GM21360 (cell line): ENCODE measurements around the gene IRF1.
"Not testable (repeated sequence)": the region's sequence is repeated elsewhere in the genome, so short reads cannot be mapped to it uniquely, and the experiment has no call there.

Source experiments
- ATAC-seq: cut with Tn5 transposase; IDR thresholded peaks from one replicate; pipeline ENCODE4 v1.9.1; 2021; ENCODE audit warnings: mild to moderate bottlenecking, moderate library complexity; ENCODE audit not compliant: unreplicated experiment

IRF1 gene, protein sequence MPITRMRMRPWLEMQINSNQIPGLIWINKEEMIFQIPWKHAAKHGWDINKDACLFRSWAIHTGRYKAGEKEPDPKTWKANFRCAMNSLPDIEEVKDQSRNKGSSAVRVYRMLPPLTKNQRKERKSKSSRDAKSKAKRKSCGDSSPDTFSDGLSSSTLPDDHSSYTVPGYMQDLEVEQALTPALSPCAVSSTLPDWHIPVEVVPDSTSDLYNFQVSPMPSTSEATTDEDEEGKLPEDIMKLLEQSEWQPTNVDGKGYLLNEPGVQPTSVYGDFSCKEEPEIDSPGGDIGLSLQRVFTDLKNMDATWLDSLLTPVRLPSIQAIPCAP

DNA sequence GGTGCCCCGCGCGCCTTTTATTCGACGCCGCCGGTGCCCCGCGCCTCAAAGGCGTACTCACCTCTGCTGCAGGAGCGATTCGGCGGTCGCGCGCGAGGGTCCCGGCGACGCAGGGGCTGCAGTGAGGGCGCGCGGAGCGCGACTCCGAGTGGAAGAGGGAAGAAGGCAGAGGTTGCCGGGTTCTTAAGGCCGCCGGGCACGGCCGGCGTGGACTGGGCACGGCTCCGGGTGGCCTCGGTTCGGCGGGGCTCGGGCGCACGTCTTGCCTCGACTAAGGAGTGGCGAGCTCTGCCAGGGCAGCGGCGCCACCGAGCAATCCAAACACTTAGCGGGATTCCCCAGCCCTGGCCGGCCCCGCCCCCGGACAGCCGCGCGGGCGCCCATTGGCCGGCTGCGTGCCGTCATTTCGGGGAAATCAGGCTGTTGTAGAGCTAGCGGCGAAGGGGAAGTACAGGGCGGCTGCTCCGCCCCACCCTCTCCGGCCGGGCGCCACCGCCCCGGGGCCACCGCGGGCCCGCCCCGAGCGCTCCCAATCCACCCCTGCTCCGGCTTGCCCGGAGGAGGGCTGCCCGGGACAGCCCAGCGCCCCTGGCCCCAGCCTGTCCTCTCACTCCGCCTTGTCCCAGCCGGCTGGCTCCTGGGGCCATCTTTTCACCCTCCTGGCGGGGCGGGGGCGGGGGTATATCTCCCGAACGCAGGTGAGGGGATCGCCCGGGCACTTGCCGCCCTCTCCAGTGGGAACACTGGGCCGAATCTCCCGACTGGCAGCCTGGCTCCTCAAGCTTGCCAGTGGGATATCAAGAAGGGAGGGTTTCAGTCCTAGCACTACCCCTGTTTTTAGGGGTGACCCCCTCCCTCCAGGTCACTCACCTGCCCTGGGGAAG lies at the start of gene IRF1:
IRF1 (minus strand) TSS at position 290 of the 884 bp plus-strand sequence. CDS start 1,295 bp downstream, outside the sequence.
- ATAC-seq = peak; percentile 76

DNA sequence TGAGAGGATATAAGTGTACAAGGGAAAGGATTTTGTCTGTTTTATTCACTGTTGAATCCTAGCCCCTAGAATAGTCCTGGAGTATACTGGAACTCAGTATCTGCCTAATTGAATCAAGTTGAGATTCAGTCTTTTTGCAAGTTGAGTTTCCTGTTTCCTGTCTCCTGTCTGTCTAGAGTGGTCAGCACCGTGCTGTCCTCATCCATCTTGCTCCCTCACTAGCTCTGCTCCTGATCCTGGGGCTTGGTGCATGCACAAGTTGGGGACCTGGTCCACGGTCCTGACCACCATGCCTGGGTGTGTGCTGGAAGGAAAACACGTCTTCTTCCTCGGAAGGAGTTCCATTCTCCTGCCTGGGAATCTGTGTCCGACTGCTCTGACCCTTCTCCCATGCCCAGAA lies 49.6 kb upstream of the IRF1 start:
- no peak for ATAC-seq

DNA sequence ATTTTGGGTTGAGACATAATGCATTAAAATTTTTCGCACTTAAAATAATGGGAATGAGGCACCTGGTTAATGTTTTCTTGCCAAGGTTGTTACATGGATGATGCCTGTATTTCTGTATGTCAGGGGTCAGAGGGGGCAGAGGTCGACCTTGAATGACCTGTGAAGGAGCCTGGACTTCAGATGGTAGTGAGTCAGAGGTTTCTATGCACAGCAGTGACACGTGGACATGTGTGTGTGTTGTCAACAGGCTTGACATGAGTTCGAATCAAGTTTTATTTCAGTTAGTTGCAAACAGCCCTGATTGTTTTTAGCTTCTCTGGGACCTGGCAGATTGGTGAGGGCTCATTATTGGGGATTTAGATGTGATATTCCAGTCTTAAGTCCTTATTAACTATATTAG lies 49.1 kb upstream of the IRF1 start:
- ATAC-seq = no peak

DNA sequence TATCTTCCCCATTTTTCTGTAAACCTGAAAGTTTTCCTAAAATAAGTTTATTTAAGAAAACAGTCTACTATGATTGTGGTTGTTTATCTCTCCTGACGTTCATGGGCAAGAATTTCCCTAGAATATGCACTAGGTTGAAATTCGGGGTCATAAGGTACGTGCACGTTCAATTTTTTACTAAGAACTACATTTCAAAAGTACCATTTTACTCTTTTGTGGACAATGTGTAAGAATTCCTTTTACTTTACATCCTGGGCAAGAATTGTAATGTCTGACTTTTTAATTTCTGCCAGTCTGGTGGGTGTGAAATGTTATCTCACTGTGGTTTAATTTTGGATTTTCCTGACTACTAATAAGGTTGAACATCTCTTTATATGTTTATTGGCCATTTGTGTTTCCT lies 40.4 kb upstream of the IRF1 start:
- no peak for ATAC-seq

DNA sequence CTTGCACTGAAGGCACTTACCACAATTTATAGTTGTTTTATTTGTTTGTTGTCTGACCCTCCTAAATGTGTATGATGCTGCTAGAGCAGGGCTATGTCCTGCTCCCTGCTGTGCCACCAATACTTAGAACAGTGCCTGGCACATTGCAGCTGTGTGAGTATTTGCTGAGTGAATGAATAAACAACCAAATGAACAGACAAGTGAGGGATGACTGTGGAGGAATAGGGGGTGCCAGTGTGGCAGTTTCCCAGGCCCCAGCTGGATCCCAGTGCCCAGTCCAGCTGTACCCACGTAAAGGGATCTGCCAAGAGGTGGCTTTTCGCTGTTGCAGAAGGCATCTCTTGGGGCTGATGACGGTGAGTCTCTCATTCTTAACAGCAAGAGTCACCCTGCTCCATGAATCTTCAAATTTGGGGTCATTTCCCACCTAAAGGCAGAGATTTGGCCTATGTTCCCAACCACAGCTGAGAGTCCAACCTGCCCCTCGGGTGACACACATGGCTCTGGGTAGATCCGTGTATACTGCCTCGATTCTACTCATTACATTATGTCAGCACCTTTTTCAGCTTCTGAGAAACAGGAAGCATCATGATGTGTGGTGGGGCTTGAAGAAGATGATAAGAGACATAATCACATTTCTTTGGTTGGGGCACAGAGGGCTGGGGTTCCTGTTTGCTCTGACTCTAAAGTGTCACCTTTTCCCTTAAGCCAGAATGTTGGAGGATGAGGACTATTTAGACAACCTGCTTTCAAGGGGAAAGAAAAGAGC lies 38.5 kb upstream of the IRF1 start:
- ATAC-seq = no peak

DNA sequence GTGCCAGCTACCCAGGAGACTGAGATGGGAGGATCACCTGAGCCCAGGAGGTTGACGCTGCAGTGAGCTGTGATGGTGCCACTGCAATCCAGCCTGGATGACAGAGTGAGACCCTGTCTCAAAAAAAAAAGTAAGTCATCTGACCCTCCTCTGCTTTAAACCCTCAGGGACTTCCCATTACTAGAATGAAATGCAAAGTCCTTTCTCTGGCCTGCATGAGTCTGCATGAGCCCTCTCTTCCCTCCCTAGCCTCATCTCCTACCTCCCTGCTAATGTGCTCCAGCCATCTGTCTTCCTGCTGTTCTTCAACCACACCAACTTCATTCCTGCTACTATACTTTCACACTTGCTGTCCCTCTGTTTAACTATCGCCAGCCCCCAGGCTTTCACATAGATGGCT lies 37.4 kb upstream of the IRF1 start:
- no peak for ATAC-seq

DNA sequence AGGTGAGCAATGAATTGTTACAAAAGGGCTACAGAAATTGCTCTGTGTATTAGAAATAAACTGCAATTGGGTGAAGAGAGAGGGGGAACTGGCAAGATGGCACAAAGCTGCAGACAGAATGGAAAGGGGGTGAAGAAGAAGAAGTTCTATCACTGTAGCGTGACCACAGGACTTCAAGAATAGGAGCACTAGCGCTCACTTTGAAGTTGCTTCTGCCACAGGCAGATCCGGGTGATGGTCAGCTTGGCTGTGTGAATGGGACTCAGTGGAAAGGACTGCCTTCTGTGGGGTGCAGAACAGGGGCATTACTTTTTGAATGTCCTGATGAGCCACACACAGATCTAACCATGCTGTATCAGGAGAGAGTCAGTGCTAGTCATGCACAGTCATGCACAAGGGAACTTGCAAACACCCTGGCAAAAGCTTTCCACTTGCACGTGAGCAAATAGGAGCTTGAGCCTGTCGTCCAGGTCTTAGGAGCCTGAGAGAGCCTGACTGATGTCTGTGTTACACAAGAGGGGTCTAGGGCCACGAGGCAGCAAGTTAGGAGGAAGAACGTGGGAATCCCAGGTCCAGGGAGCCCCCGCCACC lies 36.5 kb upstream of the IRF1 start:
- no peak for ATAC-seq

DNA sequence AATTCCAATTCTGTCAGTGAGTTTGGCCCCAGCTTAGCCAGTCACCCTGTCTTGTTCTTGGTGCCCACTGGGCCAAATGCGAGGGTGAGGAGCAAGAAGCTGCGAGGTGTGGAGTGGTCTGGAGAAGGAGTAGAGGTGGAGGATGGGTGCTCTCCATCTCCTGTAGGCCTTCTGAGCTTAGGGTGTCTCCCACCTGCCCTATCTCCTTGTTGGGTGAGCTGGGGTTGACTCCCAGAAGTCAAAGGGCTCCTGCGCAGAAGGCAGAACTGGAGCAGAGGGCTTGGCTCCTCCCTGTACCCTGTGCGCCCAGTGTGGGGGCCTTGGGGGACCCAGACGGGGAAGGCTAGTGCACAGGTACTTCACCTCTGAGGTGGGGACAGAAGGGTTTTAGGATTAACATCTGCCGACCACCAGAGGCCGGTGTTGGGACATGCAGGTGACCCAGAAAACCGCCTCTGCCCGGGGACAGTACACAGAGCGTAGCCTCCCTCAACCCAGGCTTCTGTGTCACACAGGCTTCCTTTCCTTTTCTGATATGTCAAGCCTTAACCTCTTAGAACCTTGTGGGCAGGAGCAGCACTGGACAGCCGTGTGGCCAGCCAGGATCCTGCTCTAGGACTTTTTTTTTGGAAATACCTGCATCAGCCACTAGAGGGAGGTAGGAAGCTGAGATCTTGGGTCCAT lies 35.9 kb upstream of the IRF1 start:
- peak; percentile 44 for ATAC-seq

DNA sequence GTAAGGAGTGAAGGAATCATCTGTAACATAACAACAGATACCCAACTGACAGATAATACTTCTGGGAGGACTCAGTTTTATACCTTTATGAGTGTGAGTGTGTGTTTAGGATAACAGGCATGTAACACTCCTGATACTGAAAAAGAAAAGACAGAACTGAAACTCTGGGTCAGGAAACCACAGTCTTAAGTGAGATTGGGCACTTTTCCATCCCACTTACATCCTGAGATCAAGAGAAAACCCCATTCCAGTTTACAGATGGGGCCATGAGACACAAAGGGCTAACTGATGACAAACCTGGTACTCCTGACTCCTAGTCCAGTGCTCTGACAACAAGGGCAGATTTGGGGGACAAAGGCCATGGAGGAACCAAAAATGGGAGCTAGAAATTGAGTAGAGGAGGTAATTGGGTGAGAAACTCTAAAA lies 34.7 kb upstream of the IRF1 start:
- peak; percentile 64 for ATAC-seq

DNA sequence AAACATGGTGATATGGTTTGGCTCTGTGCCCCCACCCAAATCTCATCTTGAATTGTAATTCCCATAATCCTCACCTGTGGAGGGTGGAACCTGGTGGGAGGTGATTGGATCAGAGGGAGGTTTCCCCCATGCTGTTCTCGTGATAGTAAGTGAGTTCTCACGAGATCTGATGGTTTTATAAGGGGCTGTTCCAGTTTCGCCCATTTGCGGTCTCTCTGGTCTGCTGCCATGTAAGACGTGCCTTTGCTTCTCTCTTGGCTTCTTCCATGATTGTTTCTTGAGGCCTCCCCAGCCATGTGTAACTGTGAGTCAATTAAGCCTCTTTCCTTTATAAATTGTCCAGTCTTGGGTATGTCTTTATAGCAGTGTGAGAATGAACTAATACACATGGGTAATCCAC lies 34.3 kb upstream of the IRF1 start:
- ATAC-seq = not testable (repeated sequence)

DNA sequence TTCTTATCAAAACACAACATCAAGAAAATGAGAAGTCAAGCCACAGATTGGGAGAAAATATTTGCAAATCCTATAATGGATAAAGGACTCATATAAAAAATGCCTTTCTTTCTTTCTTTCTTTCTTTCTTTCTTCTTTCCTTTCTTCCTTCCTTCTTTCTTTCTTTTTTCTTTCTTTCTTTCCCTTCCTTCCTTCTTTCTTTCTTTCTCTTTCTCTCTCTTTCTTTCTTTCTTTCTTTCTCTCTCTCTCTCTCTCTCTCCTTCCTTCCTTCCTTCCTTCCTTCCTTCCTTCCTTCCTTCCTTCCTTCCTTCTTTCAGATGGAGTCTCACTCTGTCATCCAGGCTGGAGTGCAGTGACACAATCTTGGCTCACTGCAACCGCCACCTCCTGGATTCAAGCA lies 31.5 kb upstream of the IRF1 start:
- ATAC-seq = not testable (repeated sequence)

DNA sequence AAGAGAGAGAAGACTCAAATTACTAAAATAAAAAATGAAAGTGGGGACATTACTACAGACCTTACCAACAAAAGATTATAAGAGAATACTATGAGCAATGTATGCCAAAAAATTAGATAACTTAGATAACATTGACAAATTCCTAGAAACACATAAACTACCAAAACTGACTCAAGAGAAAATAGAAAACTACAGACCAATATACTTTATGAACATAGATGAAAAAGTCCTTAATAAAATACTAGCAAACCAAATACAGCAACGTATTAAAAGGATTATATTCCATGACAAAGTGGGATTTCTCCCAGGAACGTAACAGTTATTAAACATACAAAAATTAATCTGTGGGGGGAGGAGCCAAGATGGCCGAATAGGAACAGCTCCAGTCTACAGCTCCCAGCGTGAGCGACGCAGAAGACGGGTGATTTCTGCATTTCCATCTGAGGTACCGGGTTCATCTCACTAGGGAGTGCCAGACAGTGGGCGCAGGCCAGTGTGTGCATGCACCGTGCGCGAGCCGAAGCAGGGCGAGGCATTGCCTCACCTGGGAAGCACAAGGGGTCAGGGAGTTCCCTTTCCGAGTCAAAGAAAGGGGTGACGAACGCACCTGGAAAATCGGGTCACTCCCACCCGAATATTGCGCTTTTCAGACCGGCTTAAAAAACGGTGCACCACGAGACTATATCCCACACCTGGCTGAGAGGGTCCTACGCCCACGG lies 23.2 kb upstream of the IRF1 start:
- not testable (repeated sequence) for ATAC-seq

DNA sequence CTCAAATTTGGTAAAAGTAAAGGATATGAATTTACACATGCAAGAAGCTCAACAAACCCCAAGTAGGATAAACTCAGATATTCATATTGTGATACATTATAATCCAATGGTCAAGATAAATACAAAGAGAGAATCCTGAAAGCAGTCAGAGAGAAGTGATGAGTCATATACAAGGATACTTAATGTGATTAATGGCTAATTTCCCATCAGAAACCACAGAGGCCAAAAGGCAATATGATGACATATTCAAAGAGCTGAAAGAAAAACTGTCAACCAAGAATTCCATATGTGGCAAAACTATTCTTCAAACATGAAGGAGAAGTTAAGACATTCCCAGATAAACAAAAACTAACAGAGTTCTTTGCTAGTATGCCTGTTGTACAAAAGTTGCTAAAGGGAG lies 19.5 kb upstream of the IRF1 start:
- no peak for ATAC-seq

DNA sequence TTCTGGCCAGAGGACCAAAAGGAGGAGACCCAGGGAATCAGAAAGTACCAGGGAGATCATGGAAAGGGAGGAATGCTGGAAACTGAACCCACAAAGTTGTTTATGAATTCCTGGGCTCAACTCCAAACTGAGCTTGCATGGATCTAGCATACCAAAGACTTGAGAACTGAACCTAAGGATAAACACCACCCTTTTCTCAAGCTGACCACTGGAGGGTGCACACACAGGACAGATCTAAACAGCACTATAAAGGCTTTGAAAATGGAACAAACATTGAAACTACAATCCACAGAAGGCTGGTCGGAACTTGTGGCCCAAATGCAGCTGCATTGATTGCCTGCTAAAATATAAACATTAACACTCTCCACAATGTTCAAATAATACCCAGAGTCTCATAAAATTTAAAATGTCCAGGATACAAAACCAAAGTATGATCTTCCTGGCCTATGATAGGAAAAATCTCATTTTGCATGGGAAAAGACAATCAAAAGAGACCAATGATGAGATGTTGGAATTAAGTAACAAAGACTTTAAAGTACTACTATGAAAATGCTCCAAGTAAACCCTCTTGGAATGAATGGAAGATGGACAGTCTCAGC lies 15.6 kb upstream of the IRF1 start:
- ATAC-seq = peak; percentile 65

DNA sequence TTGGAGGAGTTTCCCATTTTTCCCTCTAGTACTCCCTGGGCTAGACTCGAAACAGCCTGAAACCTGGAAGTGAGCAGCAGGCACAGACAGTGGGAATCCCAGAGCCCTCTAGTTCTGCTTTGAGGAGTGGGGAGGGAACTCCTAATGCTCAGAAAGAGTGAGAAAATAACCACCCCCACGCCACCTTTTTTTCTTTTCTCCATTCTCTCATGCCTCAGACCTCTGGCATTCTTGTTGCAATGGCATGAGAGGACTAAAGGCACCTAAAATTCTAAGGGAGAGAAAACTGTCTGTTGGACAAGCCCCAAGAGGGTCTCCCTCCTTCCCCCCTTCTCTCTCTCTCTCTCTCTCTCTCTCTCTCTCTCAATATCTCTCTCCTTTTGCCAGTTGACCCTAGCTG lies 15.1 kb upstream of the IRF1 start:
- ATAC-seq = no peak

DNA sequence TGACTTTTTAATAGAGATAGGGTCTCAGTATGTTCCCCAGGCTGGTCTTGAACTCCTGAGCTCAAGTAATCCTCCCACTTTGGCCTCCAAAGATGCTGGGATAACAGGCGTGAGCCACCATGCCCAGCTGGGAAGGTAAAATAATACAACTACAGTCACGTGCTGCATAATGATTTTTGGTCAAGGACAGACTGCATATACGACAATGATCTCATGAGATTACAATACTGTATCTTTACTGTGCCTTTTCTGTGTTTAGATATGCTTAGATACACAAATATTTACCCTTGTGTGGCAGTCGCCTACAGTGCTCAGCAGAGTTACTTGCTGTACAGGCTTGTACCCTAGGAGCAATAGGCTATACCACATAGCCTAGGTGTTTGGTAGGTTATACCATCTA lies 14.2 kb upstream of the IRF1 start:
- ATAC-seq = no peak

DNA sequence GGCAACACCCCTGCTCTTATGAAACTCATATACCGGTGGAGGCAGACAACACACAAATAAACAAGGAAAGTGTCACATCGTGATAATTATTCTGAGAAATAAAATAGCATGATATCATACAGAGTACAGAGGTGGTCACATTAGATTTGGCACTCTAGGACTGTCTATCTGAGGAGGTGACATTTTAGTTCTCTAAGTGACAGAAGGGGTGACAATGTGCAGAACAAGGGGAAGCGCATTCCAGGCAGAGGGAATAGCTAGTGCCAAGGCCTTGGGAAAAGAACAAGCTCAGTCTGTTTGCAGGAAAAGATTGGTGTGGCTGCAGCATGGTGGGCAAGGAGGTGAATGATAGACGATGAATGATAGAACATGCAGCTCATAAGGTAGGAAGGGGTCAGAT lies 12.7 kb upstream of the IRF1 start:
- no peak for ATAC-seq

DNA sequence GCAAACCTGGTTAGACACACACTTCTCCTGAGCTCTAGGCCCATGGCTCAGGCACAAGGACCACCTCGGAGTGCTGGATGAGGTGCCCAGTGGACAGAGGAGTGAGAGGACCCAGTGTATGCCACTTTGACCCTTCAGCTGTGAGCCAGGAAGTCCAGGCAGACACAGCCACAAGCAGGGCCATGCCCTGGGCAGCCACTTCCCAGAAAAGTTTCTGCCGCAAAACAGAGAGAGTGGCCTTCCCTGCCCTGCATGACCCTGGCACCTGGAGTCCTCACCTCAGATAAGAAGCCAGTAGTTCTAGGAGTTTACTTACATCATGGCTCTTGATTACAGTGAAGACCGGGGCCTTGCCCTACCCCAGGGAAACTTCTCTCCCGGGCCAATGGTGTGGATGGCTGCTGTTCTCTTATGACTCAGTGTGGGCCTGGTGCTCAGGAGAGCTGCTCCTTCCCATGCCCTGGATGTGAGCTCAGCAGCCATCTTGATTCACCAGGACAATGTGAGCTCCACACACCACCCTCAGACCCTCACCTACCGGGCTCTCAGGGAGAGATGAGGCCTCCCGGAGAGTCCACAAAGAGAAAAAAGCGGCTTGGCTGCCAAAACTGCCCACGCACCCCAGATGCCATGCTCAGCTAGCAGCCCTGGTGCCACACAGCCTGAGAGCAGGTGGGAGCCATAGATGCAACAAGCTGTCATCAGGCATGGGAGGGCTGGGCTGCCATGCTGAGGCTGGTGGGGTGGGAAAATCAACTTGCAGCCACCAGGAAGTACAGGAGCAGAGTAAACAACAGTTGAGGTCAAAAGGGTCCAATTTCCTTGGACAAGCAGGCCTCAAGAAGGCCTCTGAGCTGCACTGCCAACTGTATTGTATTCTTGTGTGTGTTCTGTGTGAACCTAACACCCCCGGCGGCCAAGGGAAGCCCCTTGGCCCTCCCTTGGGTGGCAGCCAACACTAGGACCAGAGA lies 11.7 kb upstream of the IRF1 start:
- no peak for ATAC-seq
